Effector memory CD4-positive, alpha-beta T cell (primary cell): ENCODE data around the gene NPTX2.

Source experiments
- DNase-seq, 3 donors: peaks; one replicate each; pipeline ENCODE4 v3.0.0-alpha.2; 2020
- H3K27ac ChIP-seq: 2 replicates; pipeline ENCODE4 v1.7.0; 2013; ENCODE audit warnings: mild to moderate bottlenecking, low read length, moderate library complexity; ENCODE audit not compliant: insufficient read depth, poor library complexity, severe bottlenecking
- H3K27me3 ChIP-seq: replicated peaks from 2 replicates; pipeline ENCODE4 v1.7.0; 2013; ENCODE audit warnings: mild to moderate bottlenecking, low read length; ENCODE audit not compliant: insufficient read depth, control insufficient read depth, poor library complexity, severe bottlenecking
- H3K36me3 ChIP-seq: 2 replicates; pipeline ENCODE4 v1.7.0; 2013; ENCODE audit warnings: mild to moderate bottlenecking, low read length, moderate library complexity; ENCODE audit not compliant: control insufficient read depth, insufficient read depth
- H3K4me1 ChIP-seq: 2 replicates; pipeline ENCODE4 v1.7.0; 2013; ENCODE audit warnings: low read length, mild to moderate bottlenecking; ENCODE audit not compliant: control insufficient read depth, insufficient read depth, poor library complexity, severe bottlenecking
- H3K4me3 ChIP-seq: 2 replicates; pipeline ENCODE4 v1.7.0; 2013; ENCODE audit warnings: low read length, low read depth, mild to moderate bottlenecking; ENCODE audit not compliant: insufficient read depth, poor library complexity, severe bottlenecking
- H3K9me3 ChIP-seq: 2 replicates; pipeline ENCODE4 v1.7.0; 2013; ENCODE audit warnings: mild to moderate bottlenecking, low read length, moderate library complexity; ENCODE audit not compliant: control insufficient read depth

The NPTX2 gene

GRCh38 chr7:98629001-98629431, 11.9 kb downstream of the NPTX2 start:
- DNase-seq: no peak
- H3K4me3 ChIP-seq: no peak overlapping the region
- no peaks in the 10 kb centered on the region for H3K9me3 ChIP-seq

GRCh38 chr7:98630149-98630548, 13.1 kb downstream of the NPTX2 start:
- no peaks in the 10 kb centered on the region for H3K27me3 ChIP-seq
- H3K36me3 ChIP-seq: no peaks in the 10 kb centered on the region
- H3K4me1 ChIP-seq: no peaks in the 10 kb centered on the region
- no peak overlapping the region for H3K4me3 ChIP-seq
- H3K27ac ChIP-seq: no peak overlapping the region
- H3K9me3 ChIP-seq: no peaks in the 10 kb centered on the region
- DNase-seq: no peak

More at GRCh38 chr7:98629001-98629431, 11.9 kb downstream of the NPTX2 start:
- H3K27ac ChIP-seq: no peak overlapping the region
- no peaks in the 10 kb centered on the region for H3K4me1 ChIP-seq
- no peaks in the 10 kb centered on the region for H3K36me3 ChIP-seq
- H3K27me3 ChIP-seq: no peaks in the 10 kb centered on the region

GRCh38 chr7:98630770-98631169, 13.7 kb downstream of the NPTX2 start:
- Histone ChIP-seq H3K4me3 (no peak overlapping the region), H3K27me3 (no peaks in the 10 kb centered on the region), H3K9me3 (no peaks in the 10 kb centered on the region), H3K27ac (no peak overlapping the region), H3K36me3 (no peaks in the 10 kb centered on the region), H3K4me1 (no peaks in the 10 kb centered on the region)
- DNase-seq: no peak

GRCh38 chr7:98638853-98639252, 21.8 kb downstream of the NPTX2 start:
- Histone ChIP-seq H3K36me3 (no peaks in the 10 kb centered on the region), H3K4me3 (no peak overlapping the region), H3K9me3 (no peaks in the 10 kb centered on the region), H3K4me1 (no peaks in the 10 kb centered on the region), H3K27ac (no peak overlapping the region), H3K27me3 (no peaks in the 10 kb centered on the region)
- DNase-seq: no peak

GRCh38 chr7:98640375-98640774, 23.3 kb downstream of the NPTX2 start:
- Histone ChIP-seq H3K9me3 (no peaks in the 10 kb centered on the region), H3K27ac (no peak overlapping the region), H3K4me3 (no peak overlapping the region), H3K4me1 (no peaks in the 10 kb centered on the region), H3K36me3 (no peaks in the 10 kb centered on the region), H3K27me3 (no peaks in the 10 kb centered on the region)
- no peak for DNase-seq

GRCh38 chr7:98641646-98642500, 24.8 kb downstream of the NPTX2 start:
- no peaks in the 10 kb centered on the region for H3K9me3 ChIP-seq

GRCh38 chr7:98643236-98643985, 26.3 kb downstream of the NPTX2 start:
- H3K4me1 ChIP-seq: no peaks in the 10 kb centered on the region
- no peaks in the 10 kb centered on the region for H3K27me3 ChIP-seq

More at GRCh38 chr7:98641646-98642500, 24.8 kb downstream of the NPTX2 start:
- no peak overlapping the region for H3K27ac ChIP-seq
- no peaks in the 10 kb centered on the region for H3K36me3 ChIP-seq
- DNase-seq: no peak
- H3K4me1 ChIP-seq: no peaks in the 10 kb centered on the region
- no peaks in the 10 kb centered on the region for H3K27me3 ChIP-seq
- no peak overlapping the region for H3K4me3 ChIP-seq

GRCh38 chr7:98646465-98646864, 29.4 kb downstream of the NPTX2 start:
- no peaks in the 10 kb centered on the region for H3K4me1 ChIP-seq
- H3K27ac ChIP-seq: no peak overlapping the region
- no peak overlapping the region for H3K4me3 ChIP-seq

More at GRCh38 chr7:98643236-98643985, 26.3 kb downstream of the NPTX2 start:
- H3K36me3 ChIP-seq: no peaks in the 10 kb centered on the region
- no peaks in the 10 kb centered on the region for H3K9me3 ChIP-seq
- H3K4me3 ChIP-seq: no peak overlapping the region
- no peak for DNase-seq
- H3K27ac ChIP-seq: no peak overlapping the region

GRCh38 chr7:98647326-98647725, 30.2 kb downstream of the NPTX2 start:
- no peaks in the 10 kb centered on the region for H3K27me3 ChIP-seq
- H3K36me3 ChIP-seq: no peaks in the 10 kb centered on the region
- no peaks in the 10 kb centered on the region for H3K9me3 ChIP-seq
- no peak for DNase-seq
- no peaks in the 10 kb centered on the region for H3K4me1 ChIP-seq
- H3K4me3 ChIP-seq: no peak overlapping the region
- no peak overlapping the region for H3K27ac ChIP-seq

More at GRCh38 chr7:98646465-98646864, 29.4 kb downstream of the NPTX2 start:
- Histone ChIP-seq H3K36me3 (no peaks in the 10 kb centered on the region), H3K9me3 (no peaks in the 10 kb centered on the region), H3K27me3 (no peaks in the 10 kb centered on the region)
- no peak for DNase-seq

GRCh38 chr7:98651760-98652159, 34.7 kb downstream of the NPTX2 start:
- Histone ChIP-seq H3K9me3 (no peaks in the 10 kb centered on the region), H3K27me3 (no peaks in the 10 kb centered on the region), H3K36me3 (no peaks in the 10 kb centered on the region), H3K4me1 (no peaks in the 10 kb centered on the region), H3K4me3 (no peak overlapping the region), H3K27ac (no peak overlapping the region)
- DNase-seq: no peak
